KMS-11 (cell line): ENCODE results near the gene MMP28.

Source experiments
- H2AFZ ChIP-seq: fragments of 200-600 bp; sonication (generic); 2 replicates; pipeline ENCODE4 v1.6.1; 2016; ENCODE audit warnings: antibody characterized with exemption, mixed run types, low read depth
- H3K27ac ChIP-seq: fragments of 200-600 bp; sonication (generic); 2 replicates; pipeline ENCODE4 v1.6.1; 2016; ENCODE audit warnings: mild to moderate bottlenecking, mixed run types
- H3K27me3 ChIP-seq: fragments of 200-600 bp; sonication (generic); 2 replicates; pipeline ENCODE4 v1.6.1; 2017; ENCODE audit warnings: mild to moderate bottlenecking, low read depth, mixed run types, moderate library complexity; ENCODE audit not compliant: insufficient read depth
- H3K36me3 ChIP-seq: fragments of 200-600 bp; sonication (generic); 2 replicates; pipeline ENCODE4 v1.6.1; 2017; ENCODE audit warnings: mild to moderate bottlenecking, mixed run types; ENCODE audit not compliant: insufficient read depth
- H3K4me1 ChIP-seq: fragments of 200-600 bp; sonication (generic); 2 replicates; pipeline ENCODE4 v1.6.1; 2016; ENCODE audit warnings: mild to moderate bottlenecking, low read depth, mixed run types; ENCODE audit not compliant: poor library complexity, severe bottlenecking
- H3K4me2 ChIP-seq: fragments of 200-600 bp; sonication (generic); 2 replicates; pipeline ENCODE4 v1.7.0; 2016; ENCODE audit warnings: mild to moderate bottlenecking, mixed run types
- H3K4me3 ChIP-seq: fragments of 200-600 bp; sonication (generic); IDR thresholded peaks from 2 replicates; pipeline ENCODE4 v1.6.1; 2017; ENCODE audit warnings: low read depth, low read length, mixed read lengths; ENCODE audit not compliant: insufficient read depth
- H3K79me2 ChIP-seq: fragments of 200-600 bp; sonication (generic); 2 replicates; pipeline ENCODE4 v1.6.1; 2016; ENCODE audit warnings: low read depth, mixed run types; ENCODE audit not compliant: insufficient read depth
- H3K9ac ChIP-seq: fragments of 200-600 bp; sonication (generic); 2 replicates; pipeline ENCODE4 v1.6.1; 2016; ENCODE audit warnings: mild to moderate bottlenecking, mixed run types
- H4K20me1 ChIP-seq: fragments of 200-600 bp; sonication (generic); 2 replicates; pipeline ENCODE4 v1.6.1; 2016; ENCODE audit warnings: mild to moderate bottlenecking, mixed run types; ENCODE audit not compliant: insufficient read depth
- CTCF ChIP-seq: fragments of 200-600 bp; sonication (generic); conservative IDR thresholded peaks from 2 replicates; pipeline ENCODE4 v1.6.1; 2017; ENCODE audit warnings: low read depth, mild to moderate bottlenecking, antibody characterized with exemption, low read length, moderate library complexity, mixed read lengths

Gene MMP28

DNA sequence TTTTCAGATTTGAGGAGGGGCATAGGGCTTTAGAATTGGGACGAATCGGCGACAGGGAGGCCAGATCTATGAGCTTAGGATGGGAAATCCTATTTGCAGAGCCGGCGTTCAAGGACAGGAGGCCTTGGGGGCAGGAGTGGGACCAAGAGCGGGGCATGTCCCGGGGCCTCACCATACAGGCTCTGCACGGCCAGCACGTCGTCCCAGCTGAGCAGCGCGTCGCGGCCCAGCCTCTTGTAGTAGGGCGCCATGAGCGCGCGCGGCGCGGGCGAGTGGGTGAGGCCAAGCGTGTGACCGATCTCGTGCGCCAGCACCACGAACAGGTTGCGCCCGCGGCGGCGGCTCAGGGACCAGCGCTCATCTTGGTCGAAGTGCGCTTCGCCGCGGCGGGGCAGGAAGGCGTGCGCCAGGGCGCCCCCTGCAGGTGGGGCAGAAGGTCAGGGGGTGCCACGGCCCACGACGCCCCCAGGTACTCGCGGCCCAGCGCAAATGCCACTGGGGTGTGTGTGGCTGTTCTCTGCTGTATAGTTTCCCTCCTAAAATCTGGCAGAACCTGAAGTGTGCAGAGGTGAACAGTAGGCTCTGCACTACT, 25.4 kb downstream of the MMP28 start:
- no peak overlapping the region for H3K27ac ChIP-seq
- no peaks in the 10 kb centered on the region for H3K36me3 ChIP-seq
- H4K20me1 ChIP-seq, result no peaks in the 10 kb centered on the region
- H3K4me2 ChIP-seq, result no peak overlapping the region
- no peak overlapping the region for H3K9ac ChIP-seq
- peaks cover 3% of the 10 kb centered on the region for H3K4me1 ChIP-seq
- no peak overlapping the region for H2AFZ ChIP-seq
- no peak overlapping the region for H3K4me3 ChIP-seq
- H3K79me2 ChIP-seq, result no peaks in the 10 kb centered on the region
- H3K27me3 ChIP-seq, result no peaks in the 10 kb centered on the region
- no peak for TF ChIP-seq CTCF

DNA sequence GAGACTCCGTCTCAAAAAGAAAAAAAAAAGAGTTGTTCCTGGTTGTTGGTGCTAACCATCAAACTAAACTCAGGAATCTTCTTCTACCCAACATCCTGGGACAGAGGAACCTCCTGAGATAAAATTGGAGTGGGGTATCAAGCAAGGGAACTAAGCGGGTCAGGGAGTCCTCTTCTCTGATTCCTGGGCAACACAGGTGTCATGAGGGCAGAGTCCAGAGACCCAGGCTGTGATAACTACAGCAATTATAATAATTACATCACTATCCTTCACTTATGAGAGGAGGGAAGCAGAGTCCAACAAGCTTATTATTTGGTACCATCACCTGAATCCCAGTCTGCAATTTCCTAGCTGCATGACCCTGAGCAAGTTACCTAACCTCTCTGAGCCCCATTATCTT, 26.6 kb downstream of the MMP28 start:
- Histone ChIP-seq H3K4me3 (no peak overlapping the region), H3K36me3 (no peaks in the 10 kb centered on the region), H3K4me1 (peaks cover 5% of the 10 kb centered on the region), H3K27ac (no peak overlapping the region), H3K4me2 (no peak overlapping the region), H2AFZ (no peak overlapping the region), H4K20me1 (no peaks in the 10 kb centered on the region), H3K79me2 (no peaks in the 10 kb centered on the region), H3K9ac (no peak overlapping the region), H3K27me3 (no peaks in the 10 kb centered on the region)
- TF ChIP-seq CTCF, result no peak

- Histone ChIP-seq H4K20me1 (no peaks in the 10 kb centered on the region), H3K9ac (no peak overlapping the region), H3K36me3 (no peaks in the 10 kb centered on the region), H3K4me1 (peaks cover 5% of the 10 kb centered on the region), H3K4me2 (no peak overlapping the region), H3K27ac (no peak overlapping the region), H2AFZ (no peak overlapping the region), H3K79me2 (no peaks in the 10 kb centered on the region), H3K4me3 (no peak overlapping the region), H3K27me3 (no peaks in the 10 kb centered on the region)
- TF ChIP-seq CTCF, result no peak; the same call in 1 of the 2 replicates
These were observed 28.4 kb downstream of the MMP28 start for GRCh38 chr17:35766903-35767510.

DNA sequence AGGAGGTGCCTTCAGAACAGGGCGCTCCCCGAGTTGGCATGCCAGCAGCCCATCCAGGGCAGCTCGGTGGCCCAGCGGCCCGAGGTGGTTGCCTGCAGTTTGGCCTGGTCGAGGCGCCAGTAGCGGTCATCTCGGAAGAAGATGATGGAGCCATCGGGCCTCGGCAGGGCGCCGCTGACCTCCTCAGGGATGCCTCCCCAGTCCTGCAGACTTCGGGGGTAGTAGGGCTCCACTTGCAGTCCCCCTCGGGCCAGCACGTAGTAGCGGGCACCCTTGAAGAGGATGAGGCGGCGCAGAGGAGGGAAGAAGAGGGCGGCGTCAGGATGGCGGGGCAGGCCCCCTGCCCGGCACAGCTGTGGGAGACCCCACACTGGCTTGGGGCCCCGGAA, 29.0 kb downstream of the MMP28 start:
- Histone ChIP-seq H3K27ac (no peak overlapping the region), H4K20me1 (no peaks in the 10 kb centered on the region), H3K9ac (no peak overlapping the region), H3K79me2 (no peaks in the 10 kb centered on the region), H3K4me2 (no peak overlapping the region), H2AFZ (no peak overlapping the region), H3K36me3 (no peaks in the 10 kb centered on the region), H3K27me3 (no peaks in the 10 kb centered on the region), H3K4me1 (peaks cover 5% of the 10 kb centered on the region), H3K4me3 (no peak overlapping the region)
- TF ChIP-seq CTCF, result no peak
